Keratinocyte (primary cell): ENCODE measurements around the gene ISG15. TPM values are rescaled to one million over a fixed set of nuclear protein-coding genes. Genes with fewer than 3 reads are reported as not detected.

Experiments
- DNase-seq: peaks from one replicate; pipeline ENCODE4 v3.0.0-alpha.2; 2011; ENCODE audit warnings: low read depth, missing footprints, low spot score
- FAIRE-seq: peaks from 2 replicates; lab custom pipeline; 2011; peaks lifted over from hg19 to GRCh38; lab: Jason Lieb, UNC
- H2AFZ ChIP-seq: 2 replicates; pipeline ENCODE4 v1.6.0; 2012; ENCODE audit warnings: low read length, control low read depth, inconsistent platforms; ENCODE audit not compliant: control insufficient read depth
- H3K27ac ChIP-seq: 2 replicates; pipeline ENCODE4 v1.5.1; 2011; ENCODE audit warnings: low read length; ENCODE audit not compliant: control insufficient read depth, insufficient read depth
- H3K27me3 ChIP-seq: 3 replicates; pipeline ENCODE4 v1.6.0; 2011; ENCODE audit warnings: low read length; ENCODE audit not compliant: control insufficient read depth, insufficient read depth; ENCODE audit errors: extremely low read depth
- H3K36me3 ChIP-seq, 2 experiments: 2 replicates in 1 of 2; 3 replicates in 1 of 2; pipeline ENCODE4 v1.5.1; 2011; ENCODE audit warnings: low read length in 2 of 2, mild to moderate bottlenecking in 1 of 2; ENCODE audit not compliant: control insufficient read depth in 2 of 2, insufficient read depth in 2 of 2; ENCODE audit errors: extremely low read depth in 1 of 2
- H3K4me1 ChIP-seq: 3 replicates; pipeline ENCODE4 v1.5.1; 2011; ENCODE audit warnings: low read length; ENCODE audit not compliant: control insufficient read depth, insufficient read depth; ENCODE audit errors: extremely low read depth
- H3K4me2 ChIP-seq: 3 replicates; pipeline ENCODE4 v1.6.0; 2011; ENCODE audit warnings: low read depth, low read length; ENCODE audit not compliant: control insufficient read depth, insufficient read depth; ENCODE audit errors: extremely low read depth
- H3K4me3 ChIP-seq, 3 experiments: fragments of 200-600 bp in 1 of 3; sonication (generic) in 1 of 3; 2 replicates in 2 of 3; 3 replicates in 1 of 3; pipeline ENCODE4 v1.5.1; 2011 to 2016; ENCODE audit warnings: low read length in 3 of 3, mild to moderate bottlenecking in 3 of 3, control low read depth in 2 of 3, inconsistent platforms in 1 of 3, low read depth in 1 of 3, mixed read lengths in 1 of 3, mixed run types in 1 of 3, moderate library complexity in 1 of 3; ENCODE audit not compliant: control insufficient read depth in 2 of 3, insufficient read depth in 2 of 3; ENCODE audit errors: extremely low read depth in 1 of 3
- H3K79me2 ChIP-seq: 2 replicates; pipeline ENCODE4 v1.6.0; 2012; ENCODE audit warnings: low read length; ENCODE audit not compliant: control insufficient read depth, insufficient read depth
- H3K9ac ChIP-seq: 3 replicates; pipeline ENCODE4 v1.6.0; 2011; ENCODE audit warnings: low read length; ENCODE audit not compliant: control insufficient read depth, insufficient read depth; ENCODE audit errors: extremely low read depth
- H3K9me1 ChIP-seq: 3 replicates; pipeline ENCODE4 v1.6.0; 2011; ENCODE audit warnings: low read length; ENCODE audit not compliant: control insufficient read depth, insufficient read depth; ENCODE audit errors: extremely low read depth
- H3K9me3 ChIP-seq: 2 replicates; pipeline ENCODE4 v1.5.1; 2012; ENCODE audit warnings: low read depth, low read length; ENCODE audit not compliant: control insufficient read depth
- H4K20me1 ChIP-seq: 3 replicates; pipeline ENCODE4 v1.6.0; 2011; ENCODE audit warnings: low read length; ENCODE audit not compliant: control insufficient read depth, insufficient read depth; ENCODE audit errors: extremely low read depth
- CTCF ChIP-seq, 3 experiments: IDR thresholded peaks in 1 of 3; conservative IDR thresholded peaks in 1 of 3; optimal IDR thresholded peaks in 1 of 3; 2 replicates in 2 of 3; 3 replicates in 1 of 3; pipeline versions ENCODE3 to v1.5.1; 2011; ENCODE audit warnings: low read length in 3 of 3, mild to moderate bottlenecking in 3 of 3, moderate library complexity in 2 of 3, control low read depth in 1 of 3, inconsistent platforms in 1 of 3; ENCODE audit not compliant: insufficient read depth in 2 of 3; ENCODE audit errors: extremely low read depth in 1 of 3
- EZH2 ChIP-seq: IDR thresholded peaks from one replicate; pipeline ENCODE4 v1.6.1; 2012; ENCODE audit warnings: inconsistent platforms, mild to moderate bottlenecking, low read length, moderate library complexity
- dilution Hi-C: fragments of 300-500 bp; cut with MboI; formaldehyde crosslinking; loops from one replicate; pipeline ENCODE4 v1.7.0; 2020; ENCODE audit warnings: low sequenced_read_pairs; ENCODE audit not compliant: extremely low pct_ligation_motif_present
- polyA plus RNA-seq, 5 experiments: library from polyadenylated mRNA; depleted of rRNA in 3 of 5; stranded (reverse) in 3 of 5; stranded (forward) in 1 of 5; unstranded in 1 of 5; fragments of >200 nt; gene quantifications; 1 replicate in 1 of 5; 2 replicates in 3 of 5; 3 replicates in 1 of 5; pipeline versions ENCODE4 v1.2.1 to v1.2.3, GENCODE V29; 2011 to 2012; ENCODE audit warnings: missing spikeins in 2 of 5, low read depth in 1 of 5, low replicate concordance in 1 of 5

The ISG15 gene
- polyA plus RNA-seq, 1 donor (not counting 4 experiments of a cell fraction or from before 2014, with no cell fraction given) = 246 TPM

GRCh38 chr1:1031659-1032235 is 18.4 kb downstream of the ISG15 start:
- no peak overlapping the region for H3K27ac ChIP-seq
- H3K9me3 ChIP-seq = no peaks in the 10 kb centered on the region
- no peaks in the 10 kb centered on the region for H3K27me3 ChIP-seq
- peaks cover 23 to 27% of the 10 kb centered on the region in 2 experiments for H3K36me3 ChIP-seq
- no peak overlapping the region for H3K4me2 ChIP-seq
- dilution Hi-C loops = no loop called here
- FAIRE-seq (no peak), DNase-seq (no peak)
- no peak overlapping the region for H3K9ac ChIP-seq
- peaks cover 3% of the 10 kb centered on the region for H3K4me1 ChIP-seq
- TF ChIP-seq CTCF (optimal IDR thresholded peaks at IDR 0.05 in 1 of 3, IDR thresholded peaks at IDR 0.05 in 1 of 3, conservative IDR thresholded peaks at IDR 0.05 in 1 of 3; ENCODE audit: extremely low read depth in 1 of 3, insufficient read depth in 2 of 3, low read length in 3 of 3) (no peak), EZH2 (no peak)
- H3K4me3 ChIP-seq = no peak overlapping the region
- H2AFZ ChIP-seq = no peak overlapping the region
- peaks cover 5% of the 10 kb centered on the region for H3K9me1 ChIP-seq
- peaks cover 50% of the 10 kb centered on the region for H3K79me2 ChIP-seq
- peaks cover 37% of the 10 kb centered on the region for H4K20me1 ChIP-seq

- no peak overlapping the region for H3K4me3 ChIP-seq
- H4K20me1 ChIP-seq = peaks cover 43% of the 10 kb centered on the region
- FAIRE-seq (no peak), DNase-seq (no peak)
- no peaks in the 10 kb centered on the region for H3K9me3 ChIP-seq
- peaks cover 50% of the 10 kb centered on the region for H3K79me2 ChIP-seq
- dilution Hi-C loops = no loop called here
- peaks cover 23 to 30% of the 10 kb centered on the region in 2 experiments for H3K36me3 ChIP-seq
- H3K4me1 ChIP-seq = peaks cover 6% of the 10 kb centered on the region
- peaks cover 5% of the 10 kb centered on the region for H3K9me1 ChIP-seq
- TF ChIP-seq EZH2 (no peak), CTCF (optimal IDR thresholded peaks at IDR 0.05 in 1 of 3, IDR thresholded peaks at IDR 0.05 in 1 of 3, conservative IDR thresholded peaks at IDR 0.05 in 1 of 3; ENCODE audit: extremely low read depth in 1 of 3, insufficient read depth in 2 of 3, low read length in 3 of 3) (peak in 1 of 3 experiments; percentile 15)
- H3K4me2 ChIP-seq = peak overlapping the region; percentile 45
- H3K27ac ChIP-seq = no peak overlapping the region
- no peak overlapping the region for H3K9ac ChIP-seq
- no peak overlapping the region for H2AFZ ChIP-seq
- H3K27me3 ChIP-seq = no peaks in the 10 kb centered on the region
Measured at GRCh38 chr1:1032424-1032823, 19.1 kb downstream of the ISG15 start.
